Ishikawa (cell line): ENCODE measurements around the gene HS6ST2.

Source experiments
- CEBPB ChIP-seq: IDR thresholded peaks from 2 replicates; pipeline ENCODE4 v1.6.1; 2012
- CREB1 ChIP-seq: IDR thresholded peaks from 2 replicates; pipeline ENCODE4 v1.6.1; 2012; ENCODE audit warnings: low read depth
- EGR1 ChIP-seq: IDR thresholded peaks from 2 replicates; pipeline ENCODE4 v1.6.1; 2012
- EP300 ChIP-seq: IDR thresholded peaks from 2 replicates; pipeline ENCODE4 v1.6.1; 2012; ENCODE audit warnings: borderline replicate concordance
- FOXM1 ChIP-seq: IDR thresholded peaks from 2 replicates; pipeline ENCODE4 v1.6.1; 2012; ENCODE audit warnings: low read depth, borderline replicate concordance
- MAX ChIP-seq: IDR thresholded peaks from 2 replicates; pipeline ENCODE4 v1.6.1; 2012
- NFIC ChIP-seq: IDR thresholded peaks from 2 replicates; pipeline ENCODE4 v1.6.1; 2012
- RAD21 ChIP-seq: IDR thresholded peaks from 2 replicates; pipeline ENCODE4 v1.6.1; 2012; ENCODE audit warnings: low read depth
- REST ChIP-seq: IDR thresholded peaks from 2 replicates; pipeline ENCODE4 v1.6.1; 2012; ENCODE audit warnings: low read depth, mild to moderate bottlenecking
- TAF1 ChIP-seq: IDR thresholded peaks from 2 replicates; pipeline ENCODE4 v1.6.1; 2012; ENCODE audit warnings: low read depth, mild to moderate bottlenecking
- TCF12 ChIP-seq: IDR thresholded peaks from 2 replicates; pipeline ENCODE4 v1.6.1; 2012; ENCODE audit warnings: low read depth
- TEAD4 ChIP-seq: IDR thresholded peaks from 2 replicates; pipeline ENCODE4 v1.6.1; 2012
- USF1 ChIP-seq: IDR thresholded peaks from 2 replicates; pipeline ENCODE4 v1.6.1; 2012
- YY1 ChIP-seq: IDR thresholded peaks from 2 replicates; pipeline ENCODE4 v1.6.1; 2012; ENCODE audit warnings: low read depth
- ZBTB7A ChIP-seq: IDR thresholded peaks from 2 replicates; pipeline ENCODE4 v1.6.1; 2012; ENCODE audit warnings: low read depth

HS6ST2 gene

GRCh38 chrX:132916349-132916748, 42.1 kb downstream of the HS6ST2 start:
- TF ChIP-seq USF1 (no peak), CREB1 (no peak), TAF1 (no peak), EGR1 (no peak), TCF12 (no peak), REST (no peak), YY1 (no peak), FOXM1 (no peak), MAX (no peak), CEBPB (no peak)

- no peak for TF ChIP-seq TAF1
- TF ChIP-seq USF1 = no peak
- no peak for TF ChIP-seq YY1
- no peak for TF ChIP-seq MAX
- no peak for TF ChIP-seq NFIC
- TF ChIP-seq EP300 = no peak
- TF ChIP-seq ZBTB7A = no peak
- no peak for TF ChIP-seq REST
- no peak for TF ChIP-seq CREB1
- TF ChIP-seq TEAD4 = no peak
Observed at GRCh38 chrX:132909643-132910042, 48.8 kb downstream of the HS6ST2 start.

GRCh38 chrX:132908891-132909290, 49.5 kb downstream of the HS6ST2 start:
- TF ChIP-seq TAF1 (no peak), REST (no peak), YY1 (no peak), RAD21 (no peak), CEBPB (no peak), TCF12 (no peak), ZBTB7A (no peak), MAX (no peak), FOXM1 (no peak), USF1 (no peak), EGR1 (no peak), CREB1 (no peak), TEAD4 (no peak), EP300 (no peak), NFIC (no peak)

- TF ChIP-seq TCF12 = no peak
- no peak for TF ChIP-seq YY1
- TF ChIP-seq USF1 = no peak
- no peak for TF ChIP-seq FOXM1
- TF ChIP-seq MAX = no peak
Observed at GRCh38 chrX:132900633-132901293, 57.7 kb downstream of the HS6ST2 start.
